HG03378 (cell line): ENCODE data around the gene HCAR3.
"Not testable (repeated sequence)": the region's sequence is repeated elsewhere in the genome, so short reads cannot be mapped to it uniquely, and the experiment has no call there.

ENCODE experiments used
- ATAC-seq: cut with Tn5 transposase; IDR thresholded peaks from one replicate; pipeline ENCODE4 v1.9.1; 2021; ENCODE audit warnings: mild to moderate bottlenecking, moderate library complexity; ENCODE audit not compliant: unreplicated experiment

The HCAR3 gene

DNA sequence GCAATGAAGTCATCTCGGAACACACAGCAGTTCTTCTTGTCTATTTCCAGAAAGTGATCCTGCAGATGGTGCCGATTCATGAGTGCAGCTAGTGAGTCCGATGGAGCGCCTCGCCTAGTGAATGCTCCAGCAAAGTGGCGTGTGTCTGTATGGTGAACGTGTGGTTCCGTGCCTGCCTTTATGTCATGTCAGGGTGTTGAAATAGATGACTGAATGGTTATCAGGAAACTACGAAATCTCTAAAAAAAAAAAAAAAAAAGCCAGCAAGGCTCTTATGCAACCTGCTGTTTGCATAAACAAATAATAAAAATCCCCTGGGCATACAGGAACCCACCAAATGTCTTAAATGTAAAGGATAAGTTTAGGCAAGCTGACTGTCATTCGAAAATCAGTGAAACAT lies at the start of gene HCAR3:
HCAR3 (minus strand) TSS at position 154 of the 400 bp plus-strand sequence; CDS start at position 80, 74 bp downstream.
- ATAC-seq: not testable (repeated sequence)

DNA sequence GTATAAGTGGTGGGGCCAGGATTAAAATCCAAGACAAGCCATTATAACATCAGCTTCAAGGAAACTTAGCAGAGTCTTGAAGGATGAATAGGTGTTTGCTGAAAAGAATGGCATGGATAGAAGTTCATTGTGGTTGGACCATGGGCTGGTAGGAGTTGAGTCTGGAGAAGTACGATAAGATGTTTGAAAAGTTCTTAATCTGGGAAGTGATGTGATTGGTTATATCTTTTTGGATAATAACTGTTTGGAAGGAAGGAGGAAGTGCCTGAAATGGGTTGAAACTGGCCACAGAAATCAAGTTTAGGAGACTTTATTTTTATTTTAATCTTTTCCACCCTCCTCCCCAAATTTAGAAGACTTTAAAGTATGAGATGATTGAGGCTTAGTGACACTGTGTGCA lies 41.0 kb upstream of the HCAR3 start:
- ATAC-seq: no peak

DNA sequence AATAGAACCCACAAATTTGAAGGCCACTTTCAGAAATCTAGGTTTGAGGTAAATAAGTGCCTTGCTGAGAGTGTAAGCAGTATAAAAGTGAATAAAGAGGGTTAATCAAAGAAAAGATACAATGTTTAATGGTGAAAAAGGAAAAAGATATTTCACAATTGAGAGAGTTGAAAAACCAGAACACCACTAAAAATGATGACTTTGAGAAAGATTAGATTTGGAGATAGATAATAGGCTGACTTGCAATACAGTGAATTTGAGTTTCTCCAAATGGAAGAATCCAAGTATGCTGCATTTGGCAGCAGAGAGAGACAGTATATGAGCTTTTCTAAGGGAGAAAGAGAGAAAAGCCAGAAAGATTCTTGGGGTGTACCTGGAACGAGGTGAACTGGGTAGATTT lies 38.2 kb upstream of the HCAR3 start:
- ATAC-seq: no peak

DNA sequence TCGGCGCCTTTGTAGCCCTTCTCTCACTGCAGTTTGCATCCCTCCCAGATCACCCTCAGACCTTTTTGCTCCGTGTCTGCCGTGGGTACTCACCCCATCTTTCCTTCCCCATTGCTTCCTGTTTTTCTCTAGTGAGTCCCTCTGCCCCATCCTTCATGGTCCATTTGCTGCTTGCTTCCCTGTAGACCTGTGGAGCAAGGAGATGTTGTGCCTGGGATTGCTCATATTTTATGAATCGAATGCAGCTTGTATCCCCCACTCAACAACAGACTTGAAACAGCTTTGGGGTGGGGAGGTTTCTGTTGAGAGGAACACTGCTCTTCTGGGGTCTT lies 36.7 kb upstream of the HCAR3 start:
- ATAC-seq: no peak

DNA sequence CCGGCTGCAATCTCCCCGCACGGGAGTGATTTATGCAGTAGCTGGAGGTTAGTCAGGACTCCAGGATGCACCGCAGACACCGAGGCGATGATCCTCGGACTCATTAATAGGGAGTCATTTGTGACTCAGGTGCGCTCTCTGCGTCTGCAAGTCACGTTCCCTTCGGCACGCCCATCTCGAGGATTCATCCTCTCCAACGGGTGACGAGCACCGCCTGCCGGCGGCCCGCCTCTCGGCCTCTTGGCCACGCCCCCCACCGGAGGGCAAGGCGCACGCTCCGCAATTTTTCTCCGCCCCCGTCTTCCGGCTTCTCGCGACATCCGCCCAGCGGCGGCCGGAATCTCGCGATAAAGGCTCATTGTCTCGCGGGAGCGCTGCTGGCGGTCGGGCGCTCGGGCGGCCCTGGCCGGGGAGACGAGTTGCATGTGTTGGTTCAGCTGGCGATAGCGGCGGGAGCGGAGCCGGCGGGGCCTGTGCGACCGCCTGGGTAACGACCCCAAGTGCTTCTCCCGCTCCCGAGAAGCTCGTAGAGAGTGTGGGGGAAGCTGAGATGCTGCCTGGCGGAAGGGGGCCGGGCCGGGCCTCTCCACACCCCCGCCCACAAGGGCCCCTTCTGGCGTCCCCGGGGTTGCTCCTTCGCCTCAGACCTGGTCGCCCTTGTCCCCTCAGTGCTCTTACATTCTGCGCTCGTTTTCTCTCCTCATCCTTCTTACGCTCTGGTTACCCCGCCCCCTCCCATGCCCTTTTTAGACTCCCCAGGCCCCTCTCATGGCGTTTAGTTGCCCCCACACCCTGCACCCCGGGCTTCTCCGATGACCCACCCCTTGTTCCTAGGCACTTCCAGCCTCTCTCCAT lies 36.1 kb upstream of the HCAR3 start, which contains the start of gene DENR:
DENR (plus strand) TSS at position 361 of the 855 bp plus-strand sequence. CDS start 878 bp downstream, outside the sequence.
- peak; percentile 93 for ATAC-seq

DNA sequence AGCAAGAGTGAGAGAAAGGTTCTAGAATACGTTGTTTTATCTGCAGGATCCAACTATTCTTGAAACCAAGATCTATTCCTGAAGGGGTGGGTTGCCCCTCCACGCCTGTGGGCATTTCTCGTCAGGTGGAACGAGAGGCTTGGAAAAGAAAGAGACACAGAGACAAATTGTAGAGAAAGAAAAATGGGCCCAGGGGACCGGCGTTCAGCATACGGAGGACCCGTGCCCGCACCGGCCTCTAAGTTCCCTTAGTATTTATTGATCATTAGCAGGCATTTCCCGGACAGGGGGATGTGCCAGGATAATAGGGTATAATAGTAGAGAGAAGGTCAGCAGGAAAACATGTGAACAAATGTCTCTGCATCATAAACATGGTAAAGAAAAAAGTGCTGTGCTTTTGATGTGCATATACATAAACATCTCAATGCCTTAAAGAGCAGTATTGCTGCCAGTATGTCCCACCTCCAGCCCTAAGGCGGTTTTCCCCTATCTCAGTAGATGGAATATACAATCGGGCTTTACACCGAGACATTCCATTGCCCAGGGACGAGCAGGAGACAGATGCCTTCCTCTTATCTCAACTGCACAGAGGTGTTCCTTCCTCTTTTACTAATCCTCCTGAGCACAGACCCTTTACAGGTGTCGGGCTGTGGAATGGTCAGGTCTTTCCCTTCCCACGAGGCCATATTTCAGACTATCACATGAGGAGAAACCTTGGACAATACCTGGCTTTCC lies 34.3 kb upstream of the HCAR3 start:
- not testable (repeated sequence) for ATAC-seq

DNA sequence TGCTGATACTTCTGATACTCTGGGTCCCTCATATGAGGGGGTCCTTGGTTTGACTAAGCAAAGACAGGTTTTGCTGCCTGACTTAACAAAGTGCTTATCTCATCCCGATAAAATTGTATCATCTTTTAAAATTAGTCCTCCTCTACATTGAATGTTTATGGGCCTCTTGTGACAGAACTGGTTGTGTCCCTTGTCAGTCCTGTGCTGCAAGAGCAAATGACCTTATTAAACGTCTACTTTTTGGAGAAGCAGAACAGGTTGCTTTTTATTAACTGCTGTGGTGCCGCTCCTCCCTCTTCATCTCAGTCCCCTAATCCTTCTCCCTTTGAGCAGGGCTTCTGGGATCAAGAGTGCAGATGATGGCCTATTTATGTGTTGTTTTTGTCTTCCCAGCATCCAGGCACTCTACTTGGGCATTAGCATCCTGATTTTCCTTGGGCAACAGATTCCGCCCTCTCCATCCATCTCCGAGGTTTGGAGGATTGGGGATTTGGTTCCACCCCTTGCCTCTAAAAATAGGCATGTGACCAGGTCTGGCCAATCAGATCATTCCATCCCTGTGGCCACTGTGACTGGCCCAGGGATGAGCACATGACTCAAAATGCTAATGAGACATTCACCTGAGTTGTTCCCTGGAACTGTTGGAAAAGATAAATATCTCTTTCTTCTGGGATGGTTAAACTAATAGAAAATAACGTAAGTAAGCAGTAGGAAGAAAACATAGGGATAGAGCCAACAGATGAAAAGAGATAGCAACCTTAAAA lies 33.1 kb upstream of the HCAR3 start:
- ATAC-seq: no peak

DNA sequence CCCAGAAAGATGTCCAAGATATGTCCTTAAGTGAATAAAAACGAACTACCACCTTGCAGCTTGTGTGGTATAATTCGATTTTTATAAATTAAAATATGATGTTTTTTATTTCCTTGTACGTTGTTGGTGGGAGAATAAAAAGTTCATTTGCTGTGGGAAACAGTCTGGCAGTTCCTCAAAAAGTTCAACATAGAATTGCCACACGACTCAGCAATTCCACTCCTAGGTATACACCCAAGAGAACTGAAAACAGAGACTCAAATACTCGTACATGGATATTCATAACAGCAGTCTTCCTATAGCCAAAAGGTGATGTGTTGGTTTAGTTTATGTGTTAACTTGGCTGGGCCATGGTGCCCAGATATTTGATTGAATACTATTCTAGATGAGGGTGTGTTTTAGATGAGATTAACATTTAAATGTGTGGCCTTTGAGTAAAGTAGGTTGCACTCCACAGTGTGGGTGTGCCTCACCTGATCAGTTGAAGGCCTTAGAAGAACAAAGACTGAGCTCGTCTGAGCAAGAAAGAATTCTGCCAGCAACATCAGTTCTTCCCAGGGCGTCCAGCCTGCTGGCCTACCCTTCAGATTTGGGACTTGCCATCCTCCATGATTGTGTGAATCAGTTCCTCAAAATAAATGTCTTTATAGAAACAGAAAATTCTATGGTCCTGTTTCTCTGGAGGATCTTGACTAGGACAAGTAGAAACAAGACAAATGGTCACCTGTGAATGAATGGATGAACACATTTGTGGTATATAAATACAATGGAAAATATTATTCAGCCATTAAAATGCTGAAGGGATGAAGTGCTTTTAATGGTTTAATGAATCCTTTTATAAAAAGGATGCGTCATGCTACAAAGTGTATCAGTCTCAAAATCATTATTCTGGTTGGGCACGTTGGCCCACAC lies 30.9 kb upstream of the HCAR3 start:
- no peak for ATAC-seq

DNA sequence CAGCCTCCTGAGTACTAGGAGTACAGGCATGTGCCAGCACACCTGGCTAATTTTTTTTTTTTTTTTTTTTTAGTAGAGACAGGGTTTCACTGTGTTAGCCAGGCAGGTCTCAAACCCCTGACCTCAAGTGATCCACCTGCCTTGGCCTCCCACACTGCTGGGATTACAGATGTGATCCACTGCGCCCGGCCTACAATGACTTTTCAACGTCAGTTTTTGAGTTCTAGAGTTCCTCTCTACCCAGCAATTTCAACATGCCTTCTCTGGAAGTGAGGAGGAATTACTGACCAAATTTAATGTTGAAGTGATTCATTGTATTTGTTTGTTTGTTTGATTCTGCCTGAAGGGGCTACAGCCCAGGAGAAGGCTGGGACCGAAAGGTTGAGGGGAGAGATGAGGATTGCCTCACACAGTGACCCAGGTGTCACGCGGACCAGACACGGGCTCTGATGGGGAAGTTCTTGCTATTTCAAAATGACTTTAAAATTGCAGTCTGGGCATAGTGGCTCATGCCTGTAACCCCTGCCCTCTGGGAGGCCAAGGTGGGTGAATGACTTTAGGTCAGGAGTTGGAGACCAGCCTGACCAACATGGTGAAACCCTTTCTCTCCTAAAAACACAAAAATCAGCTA lies 27.4 kb upstream of the HCAR3 start:
- no peak for ATAC-seq

DNA sequence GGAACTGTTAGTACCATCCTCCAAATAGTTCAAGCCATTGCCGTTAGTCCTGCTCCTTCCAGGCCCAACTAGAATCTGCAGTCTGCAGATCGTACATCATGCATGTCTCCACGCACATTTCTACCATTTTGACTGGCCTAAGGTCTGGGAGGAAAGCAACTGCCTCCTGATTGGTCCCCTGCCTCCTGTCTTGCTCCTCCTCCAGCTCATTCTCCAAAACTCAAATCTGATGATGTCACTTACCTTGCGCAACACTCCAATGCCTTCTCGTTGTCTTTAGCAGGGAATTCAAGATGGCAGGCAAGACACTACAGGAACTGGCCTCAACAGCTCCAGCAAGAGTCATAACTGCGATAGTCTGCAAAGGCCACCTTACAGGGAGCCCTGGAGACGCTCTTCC lies 23.7 kb upstream of the HCAR3 start:
- no peak for ATAC-seq

DNA sequence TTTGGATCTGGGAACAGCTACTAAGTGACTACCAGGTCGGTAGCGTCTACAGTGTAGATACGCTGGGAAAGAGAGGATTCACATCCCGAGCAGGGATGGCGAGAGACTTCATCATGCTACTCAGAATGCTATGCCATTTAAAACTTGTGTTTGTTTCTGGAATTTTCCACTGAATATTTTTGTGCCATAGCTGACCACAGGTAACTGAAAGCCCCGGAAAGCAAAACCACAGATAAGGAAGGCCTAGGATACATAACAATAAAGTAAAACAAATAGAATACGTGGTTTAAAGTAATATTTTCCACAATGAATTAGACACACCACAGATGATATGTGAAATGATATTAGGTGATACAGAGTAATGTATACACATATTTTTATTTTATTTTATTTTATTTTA lies 22.0 kb upstream of the HCAR3 start:
- no peak for ATAC-seq

DNA sequence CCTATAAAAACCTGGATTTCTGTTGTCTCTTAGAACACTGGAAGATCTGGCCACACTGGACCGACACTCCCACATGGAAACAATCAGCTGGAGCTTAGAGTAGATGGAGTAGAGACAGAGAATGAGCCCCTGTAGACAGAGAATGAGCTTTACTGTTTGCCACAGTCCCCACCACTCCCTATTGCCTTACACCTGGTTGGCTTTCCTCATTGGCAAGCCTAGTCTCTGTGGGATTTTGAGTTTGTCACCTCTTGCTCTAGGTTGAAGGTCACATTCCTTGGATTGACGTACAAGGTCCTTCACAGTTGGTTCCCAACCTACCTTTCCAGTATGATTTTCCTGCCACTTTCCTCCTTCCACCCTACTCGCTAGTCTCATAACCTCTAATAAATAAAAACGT lies 16.0 kb upstream of the HCAR3 start:
- ATAC-seq: no peak

DNA sequence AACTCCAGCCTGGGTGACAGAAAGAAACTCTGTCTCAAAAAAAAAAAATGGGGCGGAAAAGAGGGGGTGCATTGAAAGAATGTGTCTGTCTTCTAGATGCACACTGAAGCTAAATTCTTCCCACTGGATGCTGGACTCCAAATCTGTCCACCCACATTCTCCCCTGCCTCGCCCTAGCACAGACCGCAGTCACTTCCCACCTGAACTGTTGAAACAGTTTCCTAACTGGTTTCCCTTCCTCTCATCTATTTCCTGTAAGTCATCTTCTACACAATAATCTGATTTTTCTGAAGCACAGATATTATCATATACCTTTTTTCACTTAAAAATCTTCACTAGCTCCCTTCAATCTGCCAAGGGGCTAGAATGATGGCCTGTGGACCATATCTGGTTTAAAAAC lies 15.6 kb upstream of the HCAR3 start:
- ATAC-seq: no peak

DNA sequence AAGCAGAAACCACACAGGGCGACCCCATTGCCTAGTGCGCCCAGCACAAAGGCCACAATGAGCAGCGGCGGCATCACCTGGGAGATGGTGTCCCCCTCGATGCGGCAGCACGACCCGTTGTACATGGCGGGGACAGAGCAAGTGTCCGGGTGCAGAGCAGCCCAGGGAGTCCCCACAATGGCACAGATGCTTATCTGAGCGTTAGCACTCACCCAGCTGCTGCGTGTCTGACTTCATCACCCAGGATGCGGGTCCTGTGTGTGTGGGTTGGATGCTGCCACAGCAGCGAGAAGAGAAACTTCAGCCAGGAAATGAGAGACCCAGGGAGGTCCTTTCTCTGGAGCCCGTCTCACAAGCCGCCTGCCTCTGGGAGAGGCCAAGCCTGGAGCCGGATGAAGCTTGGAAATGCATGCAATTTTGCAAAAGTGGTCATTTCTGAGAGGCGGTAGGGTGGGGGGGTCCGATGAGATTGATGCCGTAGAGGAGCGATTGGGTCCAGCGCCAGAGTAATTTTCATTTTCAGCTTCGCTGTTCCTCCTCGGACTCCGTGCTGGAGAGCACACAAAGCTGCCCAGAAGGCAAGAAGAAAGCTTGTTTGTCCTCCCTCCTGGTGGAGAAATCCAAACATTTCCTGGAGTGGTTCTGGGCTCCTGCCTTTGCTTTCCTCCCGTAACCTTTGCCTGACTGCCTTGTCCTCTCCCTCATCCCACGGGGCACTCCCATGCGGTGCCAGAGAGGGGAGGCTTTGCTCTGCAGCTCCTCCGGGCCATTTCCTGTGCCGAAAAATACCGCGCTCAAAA lies 13.8 kb upstream of the HCAR3 start, which contains the start of gene HCAR1:
HCAR1 (minus strand) TSS at position 630 of the 800 bp plus-strand sequence; CDS start at position 125, 505 bp downstream.
- no peak for ATAC-seq

DNA sequence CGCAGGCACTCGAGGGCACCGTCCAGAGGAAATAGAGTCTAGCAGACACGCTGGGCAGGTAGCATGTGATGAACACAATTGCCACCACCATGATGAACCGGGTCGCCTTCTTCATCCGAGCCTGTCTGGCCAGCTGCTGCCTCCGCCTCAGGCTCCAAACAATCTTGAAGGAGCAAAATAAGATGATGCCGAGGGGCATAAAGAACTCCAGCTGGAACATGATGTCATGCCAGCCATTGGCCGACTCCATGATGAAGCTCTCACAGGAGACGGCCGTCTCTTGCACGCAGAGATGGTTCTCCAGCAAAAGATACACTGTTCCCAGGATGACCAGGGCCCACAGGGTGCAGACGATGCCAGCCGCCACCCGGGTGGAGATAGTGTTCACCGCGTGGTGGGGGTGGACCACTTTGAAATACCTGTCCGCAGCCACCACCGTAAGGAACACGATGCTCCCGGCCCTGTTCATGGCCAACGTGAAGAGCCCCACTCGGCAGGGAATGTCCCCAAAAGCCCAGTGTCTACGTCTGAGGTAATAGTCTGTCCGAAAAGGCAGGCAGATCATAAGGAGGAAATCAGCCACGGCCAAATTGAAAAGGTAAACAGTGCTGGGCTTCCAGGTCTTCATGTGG lies 13.1 kb upstream of the HCAR3 start:
- ATAC-seq: no peak

DNA sequence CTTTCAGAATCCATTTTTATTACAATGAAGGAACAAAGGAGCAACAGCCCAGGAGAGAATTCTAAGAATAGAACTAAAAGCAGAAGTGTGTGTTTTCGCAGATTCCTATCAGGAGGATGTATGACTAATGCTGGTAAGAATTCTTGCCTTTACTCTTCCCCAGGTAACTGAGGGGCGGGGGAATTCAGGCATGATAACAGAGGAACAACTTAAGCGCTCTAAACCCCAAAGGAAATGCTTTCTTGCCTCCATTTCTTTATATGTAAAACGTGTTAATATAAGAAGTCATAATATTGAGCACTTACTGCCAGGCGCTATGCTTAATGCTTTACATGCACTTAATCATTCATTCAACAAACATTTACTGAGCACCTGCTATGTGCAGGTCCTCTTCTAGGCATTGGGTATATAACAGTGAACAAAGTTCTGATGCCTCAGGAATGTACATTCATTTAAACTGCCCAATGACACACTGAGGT lies 9.5 kb upstream of the HCAR3 start:
- ATAC-seq: no peak

DNA sequence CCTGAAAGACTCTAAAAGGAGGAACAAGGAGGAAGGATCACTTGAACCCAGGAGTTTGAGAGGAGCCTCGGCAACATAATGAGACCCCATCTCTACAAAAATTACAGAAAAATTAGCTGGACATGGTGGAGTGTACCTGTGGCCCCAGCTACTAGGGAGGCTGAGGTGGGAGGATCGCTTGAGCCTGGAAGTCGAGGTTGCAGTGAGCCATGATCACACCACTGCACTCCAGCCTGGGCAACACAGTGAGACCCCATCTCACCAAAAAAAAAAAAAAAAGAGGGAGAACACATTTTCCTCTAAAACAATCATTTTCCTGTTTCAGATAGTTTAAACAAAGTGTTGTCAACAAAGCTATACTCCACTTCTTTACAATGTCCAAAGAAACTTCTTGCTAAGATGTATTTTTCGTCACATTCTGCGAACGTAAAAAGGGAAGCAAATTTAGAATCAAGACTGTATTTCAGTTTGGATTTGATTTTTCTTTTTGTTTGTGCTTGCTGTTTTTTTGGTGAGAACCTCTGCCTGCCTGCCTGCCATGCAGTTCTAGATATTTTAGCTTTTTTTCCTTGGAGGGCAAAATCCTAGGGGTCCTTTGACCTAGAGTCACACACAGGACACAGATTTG lies 9.0 kb upstream of the HCAR3 start:
- no peak for ATAC-seq
